Gastroesophageal sphincter (tissue), 3 donors: Measurements from ENCODE around the gene EIF5A.

Experiments used
- CTCF ChIP-seq, 4 experiments: fragments of 200-600 bp in 2 of 4; fragments of 450-650 bp in 2 of 4; sonication (generic) in 1 of 4; IDR thresholded peaks; one replicate each; pipeline ENCODE4 v1.5.1; 2017 to 2019; ENCODE audit warnings: antibody characterized with exemption in 4 of 4, mild to moderate bottlenecking in 2 of 4, moderate library complexity in 2 of 4
- POLR2A ChIP-seq, 2 donors: fragments of 450-650 bp; IDR thresholded peaks; one replicate each; pipeline ENCODE4 v1.6.1; 2017; ENCODE audit warnings: antibody characterized with exemption in 2 of 2, mild to moderate bottlenecking in 2 of 2, moderate library complexity in 1 of 2

DNA sequence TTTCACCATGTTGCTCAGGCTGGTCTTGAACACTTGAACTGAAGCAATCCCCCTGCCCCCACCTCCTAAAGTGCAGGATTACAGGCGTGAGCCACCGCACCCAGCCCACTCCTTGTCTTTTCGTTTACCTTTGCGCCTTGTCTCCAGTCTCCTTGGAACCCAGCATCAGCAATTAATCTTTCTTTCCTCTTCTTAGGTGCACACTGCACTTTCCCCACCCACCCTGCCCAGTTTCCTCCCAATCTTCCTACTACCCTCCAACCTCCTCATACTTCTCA lies 43.7 kb upstream of the EIF5A start:
- TF ChIP-seq CTCF (IDR thresholded peaks at IDR 0.05) (no peak), POLR2A (IDR thresholded peaks at IDR 0.05) (no peak)
